ENCODE results near the gene ITGAE.

DNA sequence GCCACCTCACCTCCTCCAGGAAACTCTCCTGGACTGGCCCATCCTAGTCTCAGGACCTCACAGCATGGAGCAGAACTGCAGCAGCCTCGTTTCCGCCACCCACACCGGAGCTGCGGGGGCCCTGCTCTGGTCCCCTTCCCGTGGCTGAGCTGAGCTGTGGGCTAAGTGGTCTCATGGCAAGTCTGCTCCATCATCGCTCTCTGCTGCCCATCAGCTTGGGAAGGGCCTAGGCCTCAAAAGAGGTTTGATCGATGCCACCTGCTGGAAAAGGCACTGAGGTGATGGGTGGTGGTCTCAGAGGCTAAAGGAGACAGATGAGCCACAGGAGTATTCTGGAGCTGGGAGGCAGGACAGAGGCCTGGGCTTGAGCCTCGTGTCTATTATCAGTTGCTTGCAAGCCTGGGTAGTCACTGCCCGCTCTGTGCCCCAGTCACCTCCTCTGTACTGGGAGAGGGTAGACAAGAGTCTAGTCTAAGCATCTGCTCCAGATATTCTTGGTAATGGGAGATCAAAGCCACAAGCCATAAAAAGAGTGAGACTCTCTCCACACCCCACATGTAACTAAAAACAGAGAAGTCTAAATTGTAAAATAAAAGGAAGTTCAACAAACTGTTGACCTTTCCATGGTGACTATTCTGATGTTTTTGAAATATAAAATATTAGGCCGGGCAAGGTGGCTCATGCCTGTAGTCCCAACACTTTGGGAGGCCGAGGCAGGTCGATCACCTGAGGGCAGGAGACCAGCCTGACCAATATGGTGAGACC is 1.6 kb downstream of the ITGAE start:
- TF ChIP-seq POLR2AphosphoS5 (IDR thresholded peaks at IDR 0.05; ENCODE audit: low read depth) (no peak), STAT1 (IDR thresholded peaks at IDR 0.05; ENCODE audit: unreplicated experiment) (no peak), EZH2 (IDR thresholded peaks at IDR 0.05; ENCODE audit: low read depth, unreplicated experiment) (no peak), CTCF (conservative IDR thresholded peaks at IDR 0.05; ENCODE audit: low read depth in 2 of 2) (peak in 1 of 2 experiments; percentile 54; a peak in 2 of 4 replicates), EZH2phosphoT487 (IDR thresholded peaks at IDR 0.05; ENCODE audit: unreplicated experiment) (no peak), JUNB (IDR thresholded peaks at IDR 0.05; ENCODE audit: unreplicated experiment) (no peak), CREB1 (CRISPR knock-in tag; IDR thresholded peaks at IDR 0.05; ENCODE audit: low read depth) (no peak), ZNF114 (CRISPR knock-in tag; IDR thresholded peaks at IDR 0.05) (no peak), ZNF331 (CRISPR knock-in tag; IDR thresholded peaks at IDR 0.05; ENCODE audit: low read depth) (no peak), ETS1 (IDR thresholded peaks at IDR 0.05) (no peak)
- TF ChIP-seq, protein P1, sequence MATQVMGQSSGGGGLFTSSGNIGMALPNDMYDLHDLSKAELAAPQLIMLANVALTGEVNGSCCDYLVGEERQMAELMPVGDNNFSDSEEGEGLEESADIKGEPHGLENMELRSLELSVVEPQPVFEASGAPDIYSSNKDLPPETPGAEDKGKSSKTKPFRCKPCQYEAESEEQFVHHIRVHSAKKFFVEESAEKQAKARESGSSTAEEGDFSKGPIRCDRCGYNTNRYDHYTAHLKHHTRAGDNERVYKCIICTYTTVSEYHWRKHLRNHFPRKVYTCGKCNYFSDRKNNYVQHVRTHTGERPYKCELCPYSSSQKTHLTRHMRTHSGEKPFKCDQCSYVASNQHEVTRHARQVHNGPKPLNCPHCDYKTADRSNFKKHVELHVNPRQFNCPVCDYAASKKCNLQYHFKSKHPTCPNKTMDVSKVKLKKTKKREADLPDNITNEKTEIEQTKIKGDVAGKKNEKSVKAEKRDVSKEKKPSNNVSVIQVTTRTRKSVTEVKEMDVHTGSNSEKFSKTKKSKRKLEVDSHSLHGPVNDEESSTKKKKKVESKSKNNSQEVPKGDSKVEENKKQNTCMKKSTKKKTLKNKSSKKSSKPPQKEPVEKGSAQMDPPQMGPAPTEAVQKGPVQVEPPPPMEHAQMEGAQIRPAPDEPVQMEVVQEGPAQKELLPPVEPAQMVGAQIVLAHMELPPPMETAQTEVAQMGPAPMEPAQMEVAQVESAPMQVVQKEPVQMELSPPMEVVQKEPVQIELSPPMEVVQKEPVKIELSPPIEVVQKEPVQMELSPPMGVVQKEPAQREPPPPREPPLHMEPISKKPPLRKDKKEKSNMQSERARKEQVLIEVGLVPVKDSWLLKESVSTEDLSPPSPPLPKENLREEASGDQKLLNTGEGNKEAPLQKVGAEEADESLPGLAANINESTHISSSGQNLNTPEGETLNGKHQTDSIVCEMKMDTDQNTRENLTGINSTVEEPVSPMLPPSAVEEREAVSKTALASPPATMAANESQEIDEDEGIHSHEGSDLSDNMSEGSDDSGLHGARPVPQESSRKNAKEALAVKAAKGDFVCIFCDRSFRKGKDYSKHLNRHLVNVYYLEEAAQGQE (IDR thresholded peaks at IDR 0.05; ENCODE audit: unreplicated experiment): no peak

Data from GM23338 (cell line).